ENCODE data around the gene LRSAM1. TPM values are rescaled to one million over a fixed set of nuclear protein-coding genes. Genes with fewer than 3 reads are reported as not detected.
"Not testable (repeated sequence)": the region's sequence is repeated elsewhere in the genome, so short reads cannot be mapped to it uniquely, and the experiment has no call there.

Gene LRSAM1
- total RNA-seq, 1 donor from 2014 or later = 30.1 TPM

DNA sequence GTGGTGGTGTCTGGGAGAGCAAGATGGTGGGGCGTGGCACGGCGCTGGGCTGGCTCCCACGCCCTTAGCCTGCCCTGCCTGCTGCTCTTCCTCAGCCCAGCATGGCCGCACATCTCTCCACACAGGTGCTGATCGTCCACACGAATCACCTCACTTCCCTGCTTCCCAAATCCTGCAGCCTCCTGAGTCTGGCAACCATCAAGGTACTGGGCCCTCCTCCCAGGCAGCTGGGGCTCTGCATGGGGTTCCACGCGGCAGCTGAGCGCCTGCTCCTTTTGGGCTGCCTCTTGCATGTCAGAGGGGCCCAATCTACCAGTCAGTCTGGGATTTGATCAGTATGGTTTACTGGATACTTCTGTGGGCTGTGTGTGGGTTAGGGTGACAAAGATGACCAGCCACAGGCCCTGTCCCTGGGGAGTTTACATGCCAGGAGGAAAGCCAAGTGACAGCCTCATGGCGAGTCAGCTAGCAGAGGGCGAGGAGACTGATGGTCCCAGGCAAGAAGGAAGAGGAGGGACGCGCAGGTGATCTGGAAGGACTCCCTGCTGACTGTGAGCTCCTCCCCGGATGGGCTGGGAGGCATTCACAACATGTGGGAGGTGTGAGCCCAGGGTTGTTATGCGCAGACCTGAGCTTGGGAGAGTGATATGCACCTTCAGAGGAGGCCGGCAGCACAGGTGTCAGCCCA, 6.0 kb downstream of the LRSAM1 start:
- no peaks in the 10 kb centered on the region for H3K27me3 ChIP-seq (ENCODE audit: control insufficient read depth, insufficient read depth, low read length)
- DNase-seq (ENCODE audit: low read depth) = no peak
- no peak overlapping the region for H3K4me3 ChIP-seq (ENCODE audit: low read depth, low read length)
- TF ChIP-seq CTCF (IDR thresholded peaks at IDR 0.05; ENCODE audit: insufficient read depth, low read length, poor library complexity, severe bottlenecking) = no peak
- peaks cover 2% of the 10 kb centered on the region for H3K36me3 ChIP-seq (ENCODE audit: control insufficient read depth, insufficient read depth, low read length)

GRCh38 chr9:127458921-127459320, 7.6 kb downstream of the LRSAM1 start:
- DNase-seq (ENCODE audit: low read depth) = no peak
- H3K36me3 ChIP-seq (ENCODE audit: control insufficient read depth, insufficient read depth, low read length) = peaks cover 2% of the 10 kb centered on the region
- no peaks in the 10 kb centered on the region for H3K27me3 ChIP-seq (ENCODE audit: control insufficient read depth, insufficient read depth, low read length)
- no peak overlapping the region for H3K4me3 ChIP-seq (ENCODE audit: low read depth, low read length)
- TF ChIP-seq CTCF (IDR thresholded peaks at IDR 0.05; ENCODE audit: insufficient read depth, low read length, poor library complexity, severe bottlenecking) = no peak

GRCh38 chr9:127463382-127463781, 12.1 kb downstream of the LRSAM1 start:
- Histone ChIP-seq H3K27me3 (ENCODE audit: control insufficient read depth, insufficient read depth, low read length) (no peaks in the 10 kb centered on the region), H3K4me3 (ENCODE audit: low read depth, low read length) (no peak overlapping the region), H3K36me3 (ENCODE audit: control insufficient read depth, insufficient read depth, low read length) (peaks cover 3% of the 10 kb centered on the region)
- TF ChIP-seq CTCF (IDR thresholded peaks at IDR 0.05; ENCODE audit: insufficient read depth, low read length, poor library complexity, severe bottlenecking) = no peak
- DNase-seq (ENCODE audit: low read depth) = no peak

GRCh38 chr9:127463911-127464310, 12.6 kb downstream of the LRSAM1 start:
- Histone ChIP-seq H3K27me3 (ENCODE audit: control insufficient read depth, insufficient read depth, low read length) (no peaks in the 10 kb centered on the region), H3K4me3 (ENCODE audit: low read depth, low read length) (no peak overlapping the region), H3K36me3 (ENCODE audit: control insufficient read depth, insufficient read depth, low read length) (peaks cover 3% of the 10 kb centered on the region)
- DNase-seq (ENCODE audit: low read depth) = no peak
- TF ChIP-seq CTCF (IDR thresholded peaks at IDR 0.05; ENCODE audit: insufficient read depth, low read length, poor library complexity, severe bottlenecking) = no peak

DNA sequence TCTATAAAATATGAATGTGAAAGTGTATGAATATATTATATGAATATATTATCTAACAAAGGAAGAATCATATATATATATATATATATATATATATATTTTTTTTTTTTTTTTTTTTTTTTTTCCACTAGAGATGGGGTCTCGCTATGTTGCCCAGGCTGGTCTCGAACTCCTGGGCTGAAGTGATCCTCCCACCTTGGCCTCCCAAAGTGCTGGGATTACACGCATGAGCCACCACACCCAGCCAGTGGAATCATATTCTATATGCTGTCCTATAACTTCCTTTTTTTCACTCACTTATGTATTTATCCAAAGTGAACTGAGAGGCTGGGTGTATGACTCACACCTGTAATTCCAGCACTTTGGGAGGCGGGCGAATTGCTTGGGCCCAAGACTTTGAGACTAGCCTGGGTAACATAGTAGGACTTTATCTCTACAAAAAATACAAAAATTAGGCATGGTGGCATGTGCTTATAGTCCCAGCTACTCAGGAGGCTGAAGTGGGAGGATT, 15.2 kb downstream of the LRSAM1 start:
- not testable (repeated sequence) for H3K4me3 ChIP-seq (ENCODE audit: low read depth, low read length); DNase-seq (ENCODE audit: low read depth); H3K36me3 ChIP-seq (ENCODE audit: control insufficient read depth, insufficient read depth, low read length); H3K27me3 ChIP-seq (ENCODE audit: control insufficient read depth, insufficient read depth, low read length)

GRCh38 chr9:127467621-127468020, 16.3 kb downstream of the LRSAM1 start:
- no peak for DNase-seq (ENCODE audit: low read depth)
- Histone ChIP-seq H3K27me3 (ENCODE audit: control insufficient read depth, insufficient read depth, low read length) (no peaks in the 10 kb centered on the region), H3K36me3 (ENCODE audit: control insufficient read depth, insufficient read depth, low read length) (peaks cover 1% of the 10 kb centered on the region), H3K4me3 (ENCODE audit: low read depth, low read length) (no peak overlapping the region)
- TF ChIP-seq CTCF (IDR thresholded peaks at IDR 0.05; ENCODE audit: insufficient read depth, low read length, poor library complexity, severe bottlenecking) = no peak

All from kidney epithelial cell (primary cell).